Mononuclear cell (primary cell): Measurements from ENCODE around the gene TRAPPC1. TPM values are rescaled to one million over a fixed set of nuclear protein-coding genes. Genes with fewer than 3 reads are reported as not detected.

Experiments used
- H3K27me3 ChIP-seq: 2 replicates; pipeline ENCODE4 v1.6.0; 2011; ENCODE audit warnings: low read length, control low read depth; ENCODE audit not compliant: insufficient read depth
- H3K4me1 ChIP-seq: 2 replicates; pipeline ENCODE4 v1.5.1; 2011; ENCODE audit warnings: mild to moderate bottlenecking, low read length, control low read depth; ENCODE audit not compliant: insufficient read depth
- H3K4me3 ChIP-seq: 2 replicates; pipeline ENCODE4 v1.5.1; 2011; ENCODE audit warnings: mild to moderate bottlenecking, low read length, moderate library complexity
- H3K9me3 ChIP-seq: 2 replicates; pipeline ENCODE4 v1.5.1; 2011; ENCODE audit warnings: low read depth, mild to moderate bottlenecking, control low read depth, low read length
- total RNA-seq: library from RNA; depleted of rRNA; stranded (reverse); fragments of >200 nt; gene quantifications from one replicate; pipeline ENCODE4 v1.2.3, GENCODE V29; 2012

TRAPPC1 gene
- total RNA-seq, 1 donor = 21.4 TPM

GRCh38 chr17:7882068-7882467 lies 49.7 kb downstream of the TRAPPC1 start:
- Histone ChIP-seq H3K4me3 (no peak overlapping the region), H3K9me3 (no peaks in the 10 kb centered on the region), H3K27me3 (no peaks in the 10 kb centered on the region), H3K4me1 (peaks cover 57% of the 10 kb centered on the region)

- Histone ChIP-seq H3K4me3 (no peak overlapping the region), H3K9me3 (no peaks in the 10 kb centered on the region), H3K27me3 (no peaks in the 10 kb centered on the region), H3K4me1 (peaks cover 53% of the 10 kb centered on the region)
These were observed 50.3 kb downstream of the TRAPPC1 start for GRCh38 chr17:7881276-7882054.

Other genes with a start within 250 kb of the TRAPPC1 start
- 9.9 TPM for gene TP53, start 244.5 kb downstream of the TRAPPC1 start, total RNA-seq
- gene WRAP53, start 243.5 kb downstream of the TRAPPC1 start, total RNA-seq = 3.6 TPM
- gene EFNB3, start 226.7 kb downstream of the TRAPPC1 start, total RNA-seq = not detected
- gene DNAH2, start 214.2 kb downstream of the TRAPPC1 start, total RNA-seq = under 0.01 TPM
- 88.1 TPM for gene KDM6B, start 97.7 kb downstream of the TRAPPC1 start, total RNA-seq
- gene TMEM88, start 76.9 kb downstream of the TRAPPC1 start, total RNA-seq = 8.5 TPM
- gene NAA38, start 74.4 kb downstream of the TRAPPC1 start, total RNA-seq = 14.0 TPM
- 8.8 TPM for gene CYB5D1, start 73.9 kb downstream of the TRAPPC1 start, total RNA-seq
- gene CHD3, start 43.2 kb downstream of the TRAPPC1 start, total RNA-seq = 96.4 TPM
- gene RNF227, start 15.7 kb downstream of the TRAPPC1 start, total RNA-seq = 2.4 TPM
- gene KCNAB3, start 2.1 kb downstream of the TRAPPC1 start, total RNA-seq = 1.2 TPM
- gene CNTROB, start 260 bp upstream of the TRAPPC1 start, total RNA-seq = 9.2 TPM
- 0.10 TPM for gene GUCY2D, start 70.7 kb upstream of the TRAPPC1 start, total RNA-seq
- 0.10 TPM for gene ALOX15B, start 107.1 kb upstream of the TRAPPC1 start, total RNA-seq
- not detected for gene ALOX12B, start 155.8 kb upstream of the TRAPPC1 start, total RNA-seq
- 0.10 TPM for gene ALOXE3, start 186.6 kb upstream of the TRAPPC1 start, total RNA-seq
- not detected for gene HES7, start 192.2 kb upstream of the TRAPPC1 start, total RNA-seq
- gene PER1, start 220.5 kb upstream of the TRAPPC1 start, total RNA-seq = 250 TPM
- 40.3 TPM for gene VAMP2, start 231.0 kb upstream of the TRAPPC1 start, total RNA-seq
- gene TMEM107, start 244.4 kb upstream of the TRAPPC1 start, total RNA-seq = 221 TPM